Omental fat pad (tissue), 4 donors: ENCODE results near the gene CENPU. TPM values are rescaled to one million over a fixed set of nuclear protein-coding genes. Genes with fewer than 3 reads are reported as not detected.

Experiments
- ATAC-seq: fragments of 150-250 bp; one replicate; pipeline ENCODE4 v1.9.1; 2016; ENCODE audit warnings: mild to moderate bottlenecking, moderate library complexity; ENCODE audit not compliant: low FRiP score
- DNase-seq: peaks from one replicate; pipeline ENCODE4 v3.0.0-alpha.2; 2019; ENCODE audit warnings: low spot score
- CTCF ChIP-seq, 3 donors: fragments of 450-650 bp; IDR thresholded peaks; one replicate each; pipeline ENCODE4 v1.5.1; 2016 to 2017; ENCODE audit warnings: antibody characterized with exemption in 3 of 3, mild to moderate bottlenecking in 3 of 3, moderate library complexity in 2 of 3
- total RNA-seq, 4 donors: library from RNA; depleted of rRNA; stranded (reverse); fragments of >200 nt; gene quantifications; one replicate each; pipeline ENCODE4 v1.1.0, GENCODE V29; 2016

CENPU gene
- total RNA-seq, 4 donors from 2014 or later: 1.3 to 4.6 (median 3.6) TPM

DNA sequence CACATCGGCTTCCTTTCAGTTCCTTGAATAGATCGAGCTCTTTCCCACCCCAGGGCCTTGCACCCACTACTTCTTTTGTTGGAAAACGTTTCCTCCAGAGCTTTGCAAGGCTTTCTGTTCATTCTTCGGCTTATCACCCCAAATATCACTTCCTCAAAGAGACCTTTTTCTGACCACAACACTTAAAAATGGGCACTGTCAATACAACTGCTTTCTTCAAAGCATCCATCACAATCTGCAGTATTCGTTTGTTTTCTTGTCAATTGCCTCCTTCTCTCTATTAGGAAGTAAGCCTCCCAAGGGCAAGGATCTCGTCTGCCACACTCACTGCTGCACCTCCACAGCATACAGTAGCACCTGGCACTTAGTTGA is 17.7 kb upstream of the CENPU start:
- TF ChIP-seq CTCF (IDR thresholded peaks at IDR 0.05): no peak
- ATAC-seq: no peak
- no peak for DNase-seq

DNA sequence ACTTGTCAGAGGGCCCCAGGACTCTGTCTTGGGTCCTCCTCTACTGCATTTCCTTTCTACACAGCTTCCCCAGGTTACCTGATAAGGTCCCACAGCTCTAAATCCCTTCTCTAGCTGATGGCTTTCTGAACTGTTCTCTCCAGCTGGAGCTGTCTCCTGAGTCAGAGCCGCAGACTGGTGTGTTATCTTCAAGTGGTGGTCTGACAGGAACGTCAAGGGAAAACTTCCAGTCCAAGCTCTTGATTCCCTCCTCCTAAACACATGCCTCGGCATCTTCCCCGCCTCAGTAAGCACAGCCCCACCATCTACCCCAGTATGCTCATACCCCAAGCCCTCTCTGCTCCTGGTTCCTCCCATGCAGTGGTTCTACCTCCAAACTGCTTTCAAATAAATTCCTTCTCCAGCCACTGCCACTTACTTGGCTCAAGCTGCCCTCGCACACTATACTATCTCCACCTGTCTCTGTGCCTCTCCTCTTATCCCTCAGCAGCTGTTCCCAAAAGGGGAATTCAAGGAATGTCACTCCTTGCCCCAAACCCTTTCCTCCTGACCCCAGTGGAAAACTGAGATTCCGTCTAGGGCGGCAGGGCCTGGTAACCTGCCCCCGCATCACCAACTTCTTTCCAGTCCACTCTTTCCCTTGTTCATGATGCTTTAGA is 17.2 kb upstream of the CENPU start:
- ATAC-seq (no peak), DNase-seq (no peak)
- no peak for TF ChIP-seq CTCF (IDR thresholded peaks at IDR 0.05)

GRCh38 chr4:184748251-184748652 is 14.4 kb upstream of the CENPU start:
- no peak for TF ChIP-seq CTCF (IDR thresholded peaks at IDR 0.05)
- ATAC-seq (no peak), DNase-seq (no peak)

DNA sequence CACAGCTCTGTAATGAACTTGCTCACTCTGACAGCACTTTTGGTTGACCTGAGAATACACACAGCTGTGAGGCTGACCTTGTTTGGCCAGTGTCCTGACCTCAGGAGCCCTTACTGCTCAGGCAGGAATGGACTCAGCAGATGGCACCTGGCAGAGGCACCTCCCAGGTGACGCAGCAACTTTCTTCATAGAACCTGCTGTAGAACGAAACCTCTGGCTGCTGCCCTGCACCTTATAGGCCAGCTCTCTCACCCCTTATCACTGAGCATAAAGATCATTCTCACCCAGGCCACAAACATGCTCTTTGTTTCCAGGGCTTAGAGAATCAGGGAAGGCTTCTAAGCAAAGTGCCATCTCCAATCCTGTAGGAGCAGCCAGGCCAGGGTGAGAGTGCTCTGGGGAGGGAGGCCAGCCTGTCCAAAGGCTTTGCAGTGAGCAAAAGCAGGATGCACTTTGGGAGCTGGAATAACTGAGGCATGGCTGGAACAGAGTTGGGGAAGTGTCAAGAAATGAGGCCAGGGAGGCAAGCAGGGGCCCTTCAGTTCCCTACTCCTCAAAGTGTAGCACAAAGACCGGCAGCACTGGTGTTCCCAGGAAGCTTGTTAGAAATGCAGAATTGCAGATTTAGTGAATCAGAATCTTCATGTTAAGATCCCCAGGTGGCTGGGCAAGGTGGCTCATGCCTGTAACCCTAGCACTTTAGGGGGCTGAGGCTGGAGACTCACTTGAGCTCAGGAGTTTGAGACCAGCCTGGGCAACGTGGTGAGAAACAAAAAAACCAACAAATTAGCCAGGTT is 13.3 kb upstream of the CENPU start:
- no peak for TF ChIP-seq CTCF (IDR thresholded peaks at IDR 0.05)
- no peak for DNase-seq
- ATAC-seq: no peak

DNA sequence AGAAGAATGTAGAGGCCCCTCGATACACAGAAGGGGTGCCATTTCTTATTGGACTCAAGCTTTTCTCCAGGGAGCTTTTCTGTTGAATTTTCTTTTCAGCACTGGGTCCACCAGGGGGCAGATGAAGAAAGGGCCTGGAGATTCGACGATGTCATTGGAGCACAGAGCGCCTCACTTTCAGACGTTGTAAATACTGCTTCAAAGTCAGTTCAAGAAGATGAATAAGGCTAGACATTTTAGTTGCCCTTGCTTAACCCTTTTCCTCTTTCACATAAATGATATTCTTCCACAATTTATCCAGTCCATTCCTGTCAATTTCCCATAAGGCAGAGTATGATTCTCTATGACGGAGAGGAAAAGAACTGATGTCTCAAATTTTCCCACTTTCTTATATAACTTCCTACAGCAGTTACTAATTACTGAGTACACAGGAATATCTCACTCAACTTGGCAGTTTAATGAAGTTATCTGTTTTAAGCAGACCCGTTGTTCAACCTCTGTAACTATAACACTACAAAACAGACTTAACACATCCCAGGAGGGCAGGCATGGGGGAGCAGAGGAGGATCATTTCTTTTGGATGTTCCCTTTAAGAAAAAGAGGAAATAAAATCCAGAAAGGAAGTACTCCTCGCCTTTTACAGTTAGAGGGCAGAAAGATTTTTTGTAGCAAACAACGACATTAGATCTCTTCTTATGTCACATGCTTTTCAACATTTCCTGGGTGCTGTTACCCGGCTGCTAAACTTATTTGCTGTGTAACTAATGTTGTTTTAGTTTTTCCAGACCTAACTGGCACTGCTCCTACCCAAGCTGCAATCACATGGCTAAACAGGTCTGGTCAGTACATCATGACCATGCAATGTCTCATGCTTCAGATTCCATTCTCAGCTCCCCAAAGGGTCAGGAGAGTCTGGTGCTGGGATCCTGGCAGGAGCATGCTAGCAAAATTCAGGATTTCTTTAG is 12.2 kb upstream of the CENPU start:
- TF ChIP-seq CTCF (IDR thresholded peaks at IDR 0.05): peak in 1 of 3 donors; percentile 38
- no peak for DNase-seq
- ATAC-seq: peak; percentile 82

DNA sequence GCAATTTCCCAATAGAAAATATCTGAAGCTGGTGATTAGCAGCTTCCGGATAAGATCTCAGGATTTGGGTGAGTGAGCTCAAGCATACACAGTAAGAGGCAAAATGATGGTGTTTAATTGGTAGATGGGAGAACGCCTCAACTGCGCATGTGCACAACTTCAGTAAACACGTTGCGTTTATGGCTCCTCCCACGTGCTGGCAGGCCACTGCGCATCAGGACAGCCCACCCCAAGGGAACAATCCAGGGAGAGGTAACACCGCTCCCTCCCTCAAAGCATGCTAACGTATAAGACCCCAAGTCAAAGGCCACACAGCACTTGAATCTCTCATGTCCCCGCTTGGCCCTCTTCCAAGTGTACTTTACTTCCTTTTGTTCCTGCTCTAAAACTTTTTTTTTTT is 10.3 kb upstream of the CENPU start:
- DNase-seq: no peak
- no peak for ATAC-seq
- TF ChIP-seq CTCF (IDR thresholded peaks at IDR 0.05): no peak
